Neural progenitor cell (in vitro differentiated cells): ENCODE measurements around the gene FMNL2.

Source experiments
- EZH2 ChIP-seq: fragments of 200-600 bp; sonication (generic); IDR thresholded peaks from 2 replicates; pipeline ENCODE4 v1.6.1; 2017; ENCODE audit warnings: antibody characterized with exemption, mild to moderate bottlenecking, moderate library complexity
- TF ChIP-seq, protein P1 (sequence below): fragments of 200-600 bp; sonication (generic); IDR thresholded peaks from 2 replicates; pipeline ENCODE4 v1.5.1; 2017; ENCODE audit warnings: antibody characterized with exemption, mild to moderate bottlenecking

DNA sequence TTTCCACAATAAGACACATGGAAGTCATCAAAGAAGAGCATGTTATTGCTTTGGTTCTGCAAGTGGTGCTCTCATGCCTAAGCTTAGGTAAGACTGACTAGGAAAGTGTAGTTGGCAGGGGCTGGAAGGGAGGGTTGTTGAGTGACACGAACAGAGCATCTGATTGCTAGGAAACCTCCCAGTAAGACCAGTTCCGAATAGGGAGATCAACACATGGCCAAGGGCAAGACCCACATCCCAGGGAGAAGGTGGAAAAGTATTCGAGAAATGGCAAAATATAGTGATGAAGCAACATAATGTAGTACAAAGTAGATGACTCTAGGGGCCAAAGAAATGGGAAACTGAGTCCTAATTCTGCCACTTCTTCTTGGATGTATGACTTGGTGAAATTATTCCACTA lies 33.8 kb upstream of the FMNL2 start:
- TF ChIP-seq EZH2, result no peak
- TF ChIP-seq, protein P1, sequence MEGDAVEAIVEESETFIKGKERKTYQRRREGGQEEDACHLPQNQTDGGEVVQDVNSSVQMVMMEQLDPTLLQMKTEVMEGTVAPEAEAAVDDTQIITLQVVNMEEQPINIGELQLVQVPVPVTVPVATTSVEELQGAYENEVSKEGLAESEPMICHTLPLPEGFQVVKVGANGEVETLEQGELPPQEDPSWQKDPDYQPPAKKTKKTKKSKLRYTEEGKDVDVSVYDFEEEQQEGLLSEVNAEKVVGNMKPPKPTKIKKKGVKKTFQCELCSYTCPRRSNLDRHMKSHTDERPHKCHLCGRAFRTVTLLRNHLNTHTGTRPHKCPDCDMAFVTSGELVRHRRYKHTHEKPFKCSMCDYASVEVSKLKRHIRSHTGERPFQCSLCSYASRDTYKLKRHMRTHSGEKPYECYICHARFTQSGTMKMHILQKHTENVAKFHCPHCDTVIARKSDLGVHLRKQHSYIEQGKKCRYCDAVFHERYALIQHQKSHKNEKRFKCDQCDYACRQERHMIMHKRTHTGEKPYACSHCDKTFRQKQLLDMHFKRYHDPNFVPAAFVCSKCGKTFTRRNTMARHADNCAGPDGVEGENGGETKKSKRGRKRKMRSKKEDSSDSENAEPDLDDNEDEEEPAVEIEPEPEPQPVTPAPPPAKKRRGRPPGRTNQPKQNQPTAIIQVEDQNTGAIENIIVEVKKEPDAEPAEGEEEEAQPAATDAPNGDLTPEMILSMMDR, result no peak
